HG03460 (cell line): ENCODE data around the gene ZNF284.
"Not testable (repeated sequence)": the region's sequence is repeated elsewhere in the genome, so short reads cannot be mapped to it uniquely, and the experiment has no call there.

Experiments used
- ATAC-seq: cut with Tn5 transposase; IDR thresholded peaks from one replicate; pipeline ENCODE4 v1.9.1; 2021; ENCODE audit not compliant: unreplicated experiment

Gene ZNF284

GRCh38 chr19:44109458-44109857, 37.5 kb downstream of the ZNF284 start:
- no peak for ATAC-seq

- no peak for ATAC-seq
Observed at GRCh38 chr19:44111910-44112463, 40.0 kb downstream of the ZNF284 start.

- ATAC-seq: no peak
Observed at GRCh38 chr19:44112802-44113137, 40.8 kb downstream of the ZNF284 start.

- peak; percentile 83 for ATAC-seq
Observed at GRCh38 chr19:44113138-44113783, 41.3 kb downstream of the ZNF284 start, which contains the start of gene ZNF225. TSS of gene ZNF225 (plus strand) at chr19:44113399. CDS start at chr19:44115828, 2,429 bp downstream.

DNA sequence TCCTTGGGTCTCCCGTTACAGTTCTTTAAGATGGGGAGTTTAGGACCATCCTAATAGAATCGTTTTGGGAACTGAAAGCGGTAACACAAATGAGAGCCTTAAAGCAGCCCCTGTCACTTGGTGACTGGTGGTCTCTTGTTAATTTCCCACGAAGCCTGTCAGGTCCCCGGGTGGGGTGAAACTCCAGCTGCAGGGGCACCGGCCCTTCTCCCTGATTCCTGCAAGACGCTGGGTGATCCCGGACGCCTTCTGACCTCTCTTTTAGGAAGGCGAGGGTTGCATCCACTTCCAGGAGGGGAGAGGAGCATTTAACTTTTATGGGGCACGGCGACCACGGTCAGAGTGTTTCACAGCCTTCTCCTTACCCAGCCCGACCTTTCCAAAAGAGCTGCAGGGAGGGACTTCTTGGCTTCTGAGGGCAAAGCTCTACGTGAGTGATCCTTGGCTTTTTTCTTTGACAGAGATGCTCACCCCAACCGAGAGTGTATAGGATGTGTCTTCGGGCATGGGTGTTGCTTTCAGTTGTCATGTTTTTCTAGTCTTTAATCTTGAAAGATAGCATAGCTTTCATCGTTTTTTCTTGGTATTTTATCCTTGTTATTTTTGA, 41.9 kb downstream of the ZNF284 start:
- peak; percentile 7 for ATAC-seq

DNA sequence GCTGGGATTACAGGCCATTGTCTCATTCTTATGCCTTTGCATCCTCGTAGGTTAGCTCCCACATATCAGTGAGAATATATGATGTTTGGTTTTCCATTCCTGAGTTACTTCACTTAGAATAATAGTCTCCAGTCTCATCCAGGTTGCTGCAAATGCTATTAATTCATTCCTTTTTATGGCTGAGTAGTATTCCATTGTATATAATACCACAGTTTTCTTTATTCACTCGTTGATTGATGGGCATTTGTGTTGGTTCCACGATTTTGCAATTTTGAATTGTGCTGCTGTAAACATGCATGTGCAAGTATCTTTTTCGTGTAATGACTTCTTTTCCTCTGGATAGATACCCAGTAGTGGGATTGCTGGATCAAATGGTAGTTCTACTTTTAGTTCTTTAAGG, 49.2 kb downstream of the ZNF284 start:
- not testable (repeated sequence) for ATAC-seq

DNA sequence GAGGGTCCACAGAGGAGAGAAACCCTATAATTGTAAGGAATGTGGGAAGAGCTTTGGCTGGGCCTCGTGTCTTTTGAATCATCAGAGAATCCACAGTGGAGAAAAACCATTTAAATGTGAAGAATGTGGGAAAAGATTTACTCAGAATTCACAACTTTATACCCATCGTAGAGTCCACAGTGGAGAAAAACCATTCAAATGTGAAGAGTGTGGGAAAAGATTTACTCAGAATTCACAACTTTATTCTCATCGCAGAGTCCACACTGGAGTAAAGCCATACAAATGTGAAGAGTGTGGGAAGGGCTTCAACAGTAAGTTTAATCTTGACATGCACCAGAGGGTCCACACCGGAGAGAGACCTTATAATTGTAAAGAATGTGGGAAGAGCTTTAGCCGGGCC, 60.0 kb downstream of the ZNF284 start:
- no peak for ATAC-seq
